H1 (cell line): ENCODE data around the gene LTN1. TPM values are rescaled to one million over a fixed set of nuclear protein-coding genes. Genes with fewer than 3 reads are reported as not detected.

Source experiments
- CHD2 ChIP-seq: IDR thresholded peaks from 2 replicates; pipeline ENCODE4 v1.6.1; 2012; ENCODE audit warnings: low read length, improper control_type of control experiment
- CHD7 ChIP-seq: fragments of 300-600 bp; sonication (generic); IDR thresholded peaks from 2 replicates; pipeline ENCODE4 v1.7.1; 2012; ENCODE audit warnings: low read length, moderate library complexity, mild to moderate bottlenecking, inconsistent platforms; ENCODE audit not compliant: insufficient replicate concordance
- EP300 ChIP-seq, 2 experiments: IDR thresholded peaks; 1 replicate in 1 of 2; 2 replicates in 1 of 2; pipeline ENCODE4 v1.6.1; 2011 to 2012; ENCODE audit warnings: low read depth in 2 of 2, low read length in 2 of 2, mild to moderate bottlenecking in 2 of 2, borderline replicate concordance in 1 of 2, inconsistent platforms in 1 of 2, moderate library complexity in 1 of 2
- HDAC6 ChIP-seq: IDR thresholded peaks from one replicate; pipeline ENCODE4 v1.7.1; 2012; ENCODE audit warnings: low read depth, mild to moderate bottlenecking, inconsistent platforms, low read length, moderate library complexity
- MAFK ChIP-seq: IDR thresholded peaks from 2 replicates; pipeline ENCODE4 v1.6.1; 2012; ENCODE audit warnings: low read depth, mild to moderate bottlenecking, improper control_type of control experiment, low read length
- MAX ChIP-seq: IDR thresholded peaks from 2 replicates; pipeline ENCODE4 v1.6.1; 2012; ENCODE audit warnings: inconsistent platforms
- NRF1 ChIP-seq: IDR thresholded peaks from 2 replicates; pipeline ENCODE4 v1.6.1; 2011; ENCODE audit warnings: mild to moderate bottlenecking, low read depth, low read length, improper control_type of control experiment
- PHF8 ChIP-seq: fragments of 200-600 bp; sonication (generic); conservative IDR thresholded peaks from 2 replicates; pipeline ENCODE4 v1.7.1; 2012; ENCODE audit warnings: low read depth, mild to moderate bottlenecking, inconsistent platforms, low read length, moderate library complexity
- POLR2A ChIP-seq, 2 experiments: IDR thresholded peaks; 1 replicate in 1 of 2; 2 replicates in 1 of 2; pipeline ENCODE4 v1.6.1; 2011; ENCODE audit warnings: low read depth in 2 of 2, low read length in 2 of 2, mild to moderate bottlenecking in 2 of 2; ENCODE audit errors: control extremely low read depth in 1 of 2
- TEAD4 ChIP-seq: IDR thresholded peaks from 2 replicates; pipeline ENCODE4 v1.6.1; 2012; ENCODE audit warnings: low read depth, low read length, inconsistent platforms, mixed read lengths
- polyA plus RNA-seq, 7 experiments: library from polyadenylated mRNA; depleted of rRNA in 3 of 7; stranded (reverse) in 5 of 7; unstranded in 2 of 7; fragments of >200 nt in 5 of 7; fragments of 200-250 nt in 2 of 7; gene quantifications; 1 replicate in 5 of 7; 2 replicates in 1 of 7; 4 replicates in 1 of 7; pipeline versions ENCODE4 v1.2.1 to v1.2.3, GENCODE V29; 2011 to 2013; ENCODE audit warnings: missing spikeins in 2 of 7, mixed read lengths in 2 of 7
- total RNA-seq: library from RNA; stranded (reverse); fragmentation: NEBNext Ultra II Directional; extraction: Animal tissue kit (Norgen Biotek cat#: 25700); gene quantifications from 2 replicates; pipeline ENCODE4 v1.2.1, GENCODE V29; 2021

Gene LTN1
- total and polyA plus RNA-seq, 2 of the 8 experiments (the other 6 are each of a cell fraction or from before 2014, with no cell fraction given): 3.2 to 23.5 TPM

- no peak for TF ChIP-seq CHD7
- peak; percentile 73 to 96 for TF ChIP-seq POLR2A (IDR thresholded peaks at IDR 0.05; ENCODE audit: control extremely low read depth in 1 of 2, low read depth in 2 of 2, low read length in 2 of 2)
- TF ChIP-seq HDAC6: no peak
- TF ChIP-seq EP300 (IDR thresholded peaks at IDR 0.05; ENCODE audit: borderline replicate concordance in 1 of 2, low read depth in 2 of 2, low read length in 2 of 2): peak in 1 of 2 experiments; percentile 48; a peak in 1 of 3 replicates
- no peak for TF ChIP-seq TEAD4
- TF ChIP-seq PHF8: peak; percentile 97
- TF ChIP-seq MAFK: no peak
- peak; percentile 30; the same call in 1 of the 2 replicates for TF ChIP-seq NRF1
- peak; percentile 88 for TF ChIP-seq CHD2
- TF ChIP-seq MAX: 0 out of 2 replicates have a peak, but pooled peaks have one; percentile 15
Measured at GRCh38 chr21:29024474-29025327, 32.0 kb upstream of the LTN1 start, which contains the start of gene USP16 (continued).
